Measurements from ENCODE around the gene ZSWIM6. TPM values are rescaled to one million over a fixed set of nuclear protein-coding genes. Genes with fewer than 3 reads are reported as not detected.

The ZSWIM6 gene
- total RNA-seq, 1 experiment from 2014 or later, result 13.2 TPM

DNA sequence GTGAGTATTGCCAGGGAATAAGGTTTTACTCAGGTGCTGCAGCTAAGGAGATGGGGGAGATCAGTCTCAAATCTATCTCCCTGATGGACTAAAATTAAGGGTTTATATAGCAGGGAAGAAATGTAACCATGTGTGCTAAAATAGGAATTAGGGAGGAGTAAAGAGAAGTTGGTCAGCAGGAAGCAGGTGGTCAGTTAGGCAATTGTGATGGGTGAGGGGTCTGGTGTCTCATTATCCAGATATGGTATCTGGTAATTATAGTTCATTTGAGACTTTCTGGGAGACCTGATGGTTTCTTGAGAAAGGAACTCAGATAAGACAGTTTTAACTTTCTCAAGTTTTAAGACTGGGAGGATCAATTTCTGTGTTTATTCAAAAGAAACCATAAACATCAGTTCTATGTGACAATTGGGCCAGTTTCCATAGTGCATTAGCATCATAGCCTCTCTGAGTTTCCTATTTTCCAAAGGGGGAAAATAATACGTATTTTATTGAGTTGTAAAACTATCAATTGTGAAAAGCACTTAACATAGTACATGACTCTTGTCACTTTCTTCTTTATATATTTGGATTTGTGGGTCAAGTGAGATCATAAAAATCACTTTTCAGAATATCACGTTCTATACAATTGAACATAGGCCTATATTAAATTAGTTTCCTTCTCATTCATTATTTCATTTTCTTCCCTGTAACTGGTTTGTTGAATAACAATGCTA, 115.9 kb downstream of the ZSWIM6 start:
- BruUV-seq (replicated peaks), result no TSS peak
- intact Hi-C loops (cut with micrococcal nuclease; ENCODE audit: unreplicated experiment), result no loop called here
- no peak overlapping the region for H3K4me3 Mint-ChIP-seq (ENCODE audit: low read depth, unreplicated experiment)

GRCh38 chr5:61449804-61450492, 117.9 kb downstream of the ZSWIM6 start:
- intact Hi-C loops (cut with micrococcal nuclease; ENCODE audit: unreplicated experiment), result no loop called here
- DNase-seq, result peak; percentile 30
- CTCF ChIA-PET, result interaction anchor here (1.9 kb wide), 1 partner anchor 41 kb away, joined by 27 read pairs; no protein-coding TSS in a partner anchor
- H3K36me3 Mint-ChIP-seq (ENCODE audit: insufficient read depth, unreplicated experiment), result no peaks in the 10 kb centered on the region
- H3K27ac Mint-ChIP-seq (ENCODE audit: unreplicated experiment), result peak overlapping the region; percentile 98
- peaks cover 6% of the 10 kb centered on the region for H3K9me3 Mint-ChIP-seq (ENCODE audit: low read depth, unreplicated experiment)
- no peak for TF ChIP-seq CTCF (IDR thresholded peaks at IDR 0.05; ENCODE audit: unreplicated experiment)
- H3K4me3 Mint-ChIP-seq (ENCODE audit: low read depth, unreplicated experiment), result peak overlapping the region; percentile 59
- H3K4me1 Mint-ChIP-seq (ENCODE audit: low read depth, unreplicated experiment), result peaks cover 12% of the 10 kb centered on the region
- BruUV-seq (replicated peaks), result no TSS peak
- H3K27me3 Mint-ChIP-seq (ENCODE audit: unreplicated experiment), result no peaks in the 10 kb centered on the region

More for the DNA sequence above, 115.9 kb downstream of the ZSWIM6 start:
- DNase-seq, result no peak
- H3K27ac Mint-ChIP-seq (ENCODE audit: unreplicated experiment), result peak overlapping the region; percentile 27
- no peak for TF ChIP-seq CTCF (IDR thresholded peaks at IDR 0.05; ENCODE audit: unreplicated experiment)
- H3K27me3 Mint-ChIP-seq (ENCODE audit: unreplicated experiment), result no peaks in the 10 kb centered on the region
- H3K9me3 Mint-ChIP-seq (ENCODE audit: low read depth, unreplicated experiment), result peaks cover 6% of the 10 kb centered on the region
- CTCF ChIA-PET, result no interaction called here
- H3K4me1 Mint-ChIP-seq (ENCODE audit: low read depth, unreplicated experiment), result peaks cover 12% of the 10 kb centered on the region
- no peaks in the 10 kb centered on the region for H3K36me3 Mint-ChIP-seq (ENCODE audit: insufficient read depth, unreplicated experiment)

- no peak for TF ChIP-seq CTCF (IDR thresholded peaks at IDR 0.05; ENCODE audit: unreplicated experiment)
- peak overlapping the region; percentile 59 for H3K4me3 Mint-ChIP-seq (ENCODE audit: low read depth, unreplicated experiment)
- no TSS peak for BruUV-seq (replicated peaks)
- H3K9me3 Mint-ChIP-seq (ENCODE audit: low read depth, unreplicated experiment), result peaks cover 6% of the 10 kb centered on the region
- no peak for DNase-seq
- CTCF ChIA-PET, result interaction anchor here (1.9 kb wide), 1 partner anchor 42 kb away, joined by 27 read pairs; no protein-coding TSS in a partner anchor
- H3K4me1 Mint-ChIP-seq (ENCODE audit: low read depth, unreplicated experiment), result peaks cover 12% of the 10 kb centered on the region
- no peaks in the 10 kb centered on the region for H3K36me3 Mint-ChIP-seq (ENCODE audit: insufficient read depth, unreplicated experiment)
- intact Hi-C loops (cut with micrococcal nuclease; ENCODE audit: unreplicated experiment), result no loop called here
- no peaks in the 10 kb centered on the region for H3K27me3 Mint-ChIP-seq (ENCODE audit: unreplicated experiment)
- H3K27ac Mint-ChIP-seq (ENCODE audit: unreplicated experiment), result peak overlapping the region; percentile 98
Observed at GRCh38 chr5:61450493-61451279, 118.6 kb downstream of the ZSWIM6 start.

DNA sequence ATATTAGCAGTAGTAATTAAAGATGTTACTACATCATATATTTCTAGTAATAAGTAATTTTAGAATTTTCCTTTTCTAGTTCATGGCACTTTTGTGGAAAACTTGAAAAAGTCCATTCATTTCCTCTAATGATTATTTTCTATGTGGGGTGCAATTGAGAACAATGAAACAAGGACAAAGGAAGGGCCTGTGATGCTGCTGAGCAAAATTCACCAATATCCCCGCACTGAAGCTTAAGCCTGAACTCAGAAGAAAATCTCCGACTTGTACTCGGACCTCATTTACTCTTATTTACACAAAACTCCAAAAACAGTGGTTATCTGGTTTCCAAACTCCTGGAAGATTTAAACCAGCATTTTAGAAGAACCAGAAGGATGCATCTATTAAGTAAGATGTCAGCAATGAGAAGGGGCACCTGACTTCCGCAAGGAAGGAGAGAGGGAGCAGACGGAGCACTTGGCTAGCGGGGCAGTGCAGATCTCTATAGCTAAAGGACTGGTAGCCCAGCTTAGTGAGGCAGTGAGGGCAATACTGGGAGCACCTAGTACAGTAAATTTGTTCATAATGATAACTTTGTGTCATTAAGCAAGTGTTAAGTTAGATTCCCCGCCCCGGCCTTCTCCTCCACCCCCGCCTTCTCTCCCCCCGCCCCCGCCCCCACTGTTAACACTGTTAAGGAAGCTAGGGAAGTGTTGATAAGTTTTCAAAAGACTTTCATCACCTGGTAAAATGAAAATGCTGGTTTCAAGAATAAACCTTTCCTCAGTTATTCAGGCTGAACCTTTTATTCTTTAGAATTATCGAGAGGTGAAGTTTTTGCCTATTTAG, 123.3 kb downstream of the ZSWIM6 start:
- BruUV-seq (replicated peaks), result no TSS peak
- no peak overlapping the region for H3K27ac Mint-ChIP-seq (ENCODE audit: unreplicated experiment)
- intact Hi-C loops (cut with micrococcal nuclease; ENCODE audit: unreplicated experiment), result no loop called here
- CTCF ChIA-PET, result no interaction called here
- H3K4me1 Mint-ChIP-seq (ENCODE audit: low read depth, unreplicated experiment), result peaks cover 3% of the 10 kb centered on the region
- TF ChIP-seq CTCF (IDR thresholded peaks at IDR 0.05; ENCODE audit: unreplicated experiment), result no peak
- H3K36me3 Mint-ChIP-seq (ENCODE audit: insufficient read depth, unreplicated experiment), result no peaks in the 10 kb centered on the region
- no peak for DNase-seq
- H3K4me3 Mint-ChIP-seq (ENCODE audit: low read depth, unreplicated experiment), result no peak overlapping the region
- H3K9me3 Mint-ChIP-seq (ENCODE audit: low read depth, unreplicated experiment), result no peaks in the 10 kb centered on the region
- no peaks in the 10 kb centered on the region for H3K27me3 Mint-ChIP-seq (ENCODE audit: unreplicated experiment)
